ENCODE data around the gene MMP11.

MMP11 gene

GRCh38 chr22:23781511-23782183 lies 9.0 kb downstream of the MMP11 start:
- Histone ChIP-seq H3K27ac (ENCODE audit: low read length) (no peak overlapping the region), H3K4me3 (ENCODE audit: low read length in 2 of 2) (no peak overlapping the region), H3K36me3 (ENCODE audit: control insufficient read depth in 2 of 2, insufficient read depth in 2 of 2, low read length in 2 of 2) (peaks cover 0 to 3% of the 10 kb centered on the region in 2 donors), H3K9me3 (ENCODE audit: control insufficient read depth in 2 of 2, low read length in 2 of 2) (no peaks in the 10 kb centered on the region), H3K9ac (ENCODE audit: low read length in 2 of 2) (no peak overlapping the region), H3K27me3 (ENCODE audit: control insufficient read depth in 1 of 2, insufficient read depth in 2 of 2, low read length in 2 of 2) (no peaks in the 10 kb centered on the region), H3K4me1 (ENCODE audit: control insufficient read depth, insufficient read depth, low read length) (peaks cover 21% of the 10 kb centered on the region)

DNA sequence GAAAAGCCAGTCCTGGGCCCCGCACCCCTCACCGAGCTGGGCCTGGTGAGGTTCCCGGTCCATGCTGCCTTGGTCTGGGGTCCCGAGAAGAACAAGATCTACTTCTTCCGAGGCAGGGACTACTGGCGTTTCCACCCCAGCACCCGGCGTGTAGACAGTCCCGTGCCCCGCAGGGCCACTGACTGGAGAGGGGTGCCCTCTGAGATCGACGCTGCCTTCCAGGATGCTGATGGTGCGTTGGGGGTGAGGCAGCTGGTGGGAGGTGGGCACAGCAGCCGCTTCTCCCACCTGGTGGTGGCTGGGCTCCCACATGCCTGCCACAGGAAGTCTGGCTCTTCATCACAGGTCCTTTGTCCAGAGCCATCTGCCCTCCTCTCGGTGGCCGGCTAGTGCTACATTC lies 9.6 kb downstream of the MMP11 start:
- no peak overlapping the region for H3K4me3 ChIP-seq (ENCODE audit: low read length in 2 of 2)
- peaks cover 0 to 3% of the 10 kb centered on the region in 2 donors for H3K36me3 ChIP-seq (ENCODE audit: control insufficient read depth in 2 of 2, insufficient read depth in 2 of 2, low read length in 2 of 2)
- peaks cover 22% of the 10 kb centered on the region for H3K4me1 ChIP-seq (ENCODE audit: control insufficient read depth, insufficient read depth, low read length)
- no peak overlapping the region for H3K9ac ChIP-seq (ENCODE audit: low read length in 2 of 2)
- H3K27ac ChIP-seq (ENCODE audit: low read length): no peak overlapping the region
- H3K27me3 ChIP-seq (ENCODE audit: control insufficient read depth in 1 of 2, insufficient read depth in 2 of 2, low read length in 2 of 2): no peaks in the 10 kb centered on the region
- H3K9me3 ChIP-seq (ENCODE audit: control insufficient read depth in 2 of 2, low read length in 2 of 2): no peaks in the 10 kb centered on the region

GRCh38 chr22:23782703-23783102 lies 10.1 kb downstream of the MMP11 start:
- Histone ChIP-seq H3K9me3 (ENCODE audit: control insufficient read depth in 2 of 2, low read length in 2 of 2) (no peaks in the 10 kb centered on the region), H3K36me3 (ENCODE audit: control insufficient read depth in 2 of 2, insufficient read depth in 2 of 2, low read length in 2 of 2) (peaks cover 0 to 3% of the 10 kb centered on the region in 2 donors), H3K4me1 (ENCODE audit: control insufficient read depth, insufficient read depth, low read length) (peaks cover 24% of the 10 kb centered on the region), H3K27me3 (ENCODE audit: control insufficient read depth in 1 of 2, insufficient read depth in 2 of 2, low read length in 2 of 2) (no peaks in the 10 kb centered on the region), H3K4me3 (ENCODE audit: low read length in 2 of 2) (no peak overlapping the region), H3K27ac (ENCODE audit: low read length) (no peak overlapping the region), H3K9ac (ENCODE audit: low read length in 2 of 2) (no peak overlapping the region)

- H3K4me3 ChIP-seq (ENCODE audit: low read length in 2 of 2): no peak overlapping the region
- H3K27me3 ChIP-seq (ENCODE audit: control insufficient read depth in 1 of 2, insufficient read depth in 2 of 2, low read length in 2 of 2): no peaks in the 10 kb centered on the region
- no peak overlapping the region for H3K27ac ChIP-seq (ENCODE audit: low read length)
- peaks cover 22% of the 10 kb centered on the region for H3K4me1 ChIP-seq (ENCODE audit: control insufficient read depth, insufficient read depth, low read length)
- H3K36me3 ChIP-seq (ENCODE audit: control insufficient read depth in 2 of 2, insufficient read depth in 2 of 2, low read length in 2 of 2): peaks cover 0 to 3% of the 10 kb centered on the region in 2 donors
- no peak overlapping the region for H3K9ac ChIP-seq (ENCODE audit: low read length in 2 of 2)
- H3K9me3 ChIP-seq (ENCODE audit: control insufficient read depth in 2 of 2, low read length in 2 of 2): no peaks in the 10 kb centered on the region
These were observed 10.9 kb downstream of the MMP11 start for GRCh38 chr22:23783265-23784150.

GRCh38 chr22:23784215-23784732 lies 11.6 kb downstream of the MMP11 start:
- Histone ChIP-seq H3K36me3 (ENCODE audit: control insufficient read depth in 2 of 2, insufficient read depth in 2 of 2, low read length in 2 of 2) (peaks cover 0 to 3% of the 10 kb centered on the region in 2 donors), H3K9ac (ENCODE audit: low read length in 2 of 2) (no peak overlapping the region), H3K4me3 (ENCODE audit: low read length in 2 of 2) (no peak overlapping the region), H3K9me3 (ENCODE audit: control insufficient read depth in 2 of 2, low read length in 2 of 2) (no peaks in the 10 kb centered on the region), H3K4me1 (ENCODE audit: control insufficient read depth, insufficient read depth, low read length) (peaks cover 23% of the 10 kb centered on the region), H3K27ac (ENCODE audit: low read length) (no peak overlapping the region), H3K27me3 (ENCODE audit: control insufficient read depth in 1 of 2, insufficient read depth in 2 of 2, low read length in 2 of 2) (no peaks in the 10 kb centered on the region)

DNA sequence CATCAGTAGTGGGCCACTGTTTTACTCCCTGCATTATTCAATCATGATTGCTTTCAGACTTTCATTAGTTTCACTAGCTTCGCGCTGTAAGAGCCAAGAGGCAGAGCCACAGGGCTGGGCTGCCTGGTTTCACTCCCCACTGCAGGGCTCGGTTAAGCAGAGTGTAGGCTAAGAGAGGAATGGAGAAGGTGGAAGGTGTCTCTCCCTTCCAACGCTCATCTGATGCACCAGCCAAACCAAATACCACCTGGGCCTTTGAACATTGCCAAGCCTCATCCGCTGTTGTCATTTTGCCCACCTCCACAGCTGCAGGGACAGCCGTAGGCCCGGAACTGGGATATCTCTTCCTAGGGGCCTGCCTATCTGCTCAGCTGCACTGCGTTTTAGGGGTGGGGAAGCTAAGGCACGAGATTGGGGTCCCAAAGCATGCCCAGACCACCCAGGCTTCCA lies 13.6 kb downstream of the MMP11 start:
- Histone ChIP-seq H3K4me3 (ENCODE audit: low read length in 2 of 2) (peak overlapping the region; percentile 87 to 93), H3K36me3 (ENCODE audit: control insufficient read depth in 2 of 2, insufficient read depth in 2 of 2, low read length in 2 of 2) (peaks cover 0 to 5% of the 10 kb centered on the region in 2 donors), H3K9me3 (ENCODE audit: control insufficient read depth in 2 of 2, low read length in 2 of 2) (no peaks in the 10 kb centered on the region), H3K27ac (ENCODE audit: low read length) (peak overlapping the region; percentile 94), H3K4me1 (ENCODE audit: control insufficient read depth, insufficient read depth, low read length) (peaks cover 32% of the 10 kb centered on the region), H3K27me3 (ENCODE audit: control insufficient read depth in 1 of 2, insufficient read depth in 2 of 2, low read length in 2 of 2) (no peaks in the 10 kb centered on the region), H3K9ac (ENCODE audit: low read length in 2 of 2) (peak overlapping the region; percentile 71 to 92)

- H3K9ac ChIP-seq (ENCODE audit: low read length in 2 of 2): peak within 1 kb of the TSS; percentile 82 to 92
- H3K4me1 ChIP-seq (ENCODE audit: control insufficient read depth, insufficient read depth, low read length): peaks cover 34% of the 10 kb centered on the region
- peak within 1 kb of the TSS; percentile 94 for H3K27ac ChIP-seq (ENCODE audit: low read length)
- H3K9me3 ChIP-seq (ENCODE audit: control insufficient read depth in 2 of 2, low read length in 2 of 2): no peaks in the 10 kb centered on the region
- H3K27me3 ChIP-seq (ENCODE audit: control insufficient read depth in 1 of 2, insufficient read depth in 2 of 2, low read length in 2 of 2): no peaks in the 10 kb centered on the region
- H3K4me3 ChIP-seq (ENCODE audit: low read length in 2 of 2): peak within 1 kb of the TSS; percentile 87 to 93
- H3K36me3 ChIP-seq (ENCODE audit: control insufficient read depth in 2 of 2, insufficient read depth in 2 of 2, low read length in 2 of 2): peaks cover 4 to 5% of the 10 kb centered on the region in 2 donors
These were observed 14.3 kb downstream of the MMP11 start, which contains the start of gene SMARCB1 for GRCh38 chr22:23786752-23787599. Gene SMARCB1 (plus strand): TSS chr22:23786966. CDS start chr22:23787170, 204 bp downstream.

GRCh38 chr22:23787600-23787896 lies 14.9 kb downstream of the MMP11 start:
- H3K36me3 ChIP-seq (ENCODE audit: control insufficient read depth in 2 of 2, insufficient read depth in 2 of 2, low read length in 2 of 2): peaks cover 9% of the 10 kb centered on the region in 2 donors
- no peaks in the 10 kb centered on the region for H3K27me3 ChIP-seq (ENCODE audit: control insufficient read depth in 1 of 2, insufficient read depth in 2 of 2, low read length in 2 of 2)
- no peak overlapping the region for H3K27ac ChIP-seq (ENCODE audit: low read length)
- H3K9ac ChIP-seq (ENCODE audit: low read length in 2 of 2): peak overlapping the region; percentile 75 to 92
- H3K9me3 ChIP-seq (ENCODE audit: control insufficient read depth in 2 of 2, low read length in 2 of 2): no peaks in the 10 kb centered on the region
- peak overlapping the region; percentile 87 to 93 for H3K4me3 ChIP-seq (ENCODE audit: low read length in 2 of 2)
- H3K4me1 ChIP-seq (ENCODE audit: control insufficient read depth, insufficient read depth, low read length): peaks cover 34% of the 10 kb centered on the region

DNA sequence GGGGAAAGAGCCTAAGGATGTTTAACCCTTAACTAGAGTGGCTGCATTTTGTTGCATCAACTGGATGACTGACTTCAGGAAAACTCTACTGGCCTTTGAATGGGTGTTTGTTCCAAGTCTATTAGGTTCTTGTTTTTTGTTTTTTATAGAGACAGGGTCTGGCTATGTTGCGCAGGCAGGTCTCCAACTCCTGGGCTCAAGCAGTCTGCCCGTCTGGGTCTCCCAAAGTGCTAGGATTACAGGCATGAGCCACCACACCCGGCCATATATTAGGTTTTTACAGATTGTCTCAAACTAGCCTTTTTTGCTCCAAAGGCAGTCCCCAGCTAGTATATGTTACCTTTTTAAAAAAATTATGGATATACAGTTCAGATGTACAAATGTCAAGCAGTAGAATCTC lies 15.3 kb downstream of the MMP11 start:
- H3K9me3 ChIP-seq (ENCODE audit: control insufficient read depth in 2 of 2, low read length in 2 of 2): no peaks in the 10 kb centered on the region
- no peaks in the 10 kb centered on the region for H3K27me3 ChIP-seq (ENCODE audit: control insufficient read depth in 1 of 2, insufficient read depth in 2 of 2, low read length in 2 of 2)
- peaks cover 11% of the 10 kb centered on the region in 2 donors for H3K36me3 ChIP-seq (ENCODE audit: control insufficient read depth in 2 of 2, insufficient read depth in 2 of 2, low read length in 2 of 2)
- H3K4me3 ChIP-seq (ENCODE audit: low read length in 2 of 2): peak overlapping the region; percentile 87 to 93
- H3K4me1 ChIP-seq (ENCODE audit: control insufficient read depth, insufficient read depth, low read length): peaks cover 34% of the 10 kb centered on the region
- peak overlapping the region; percentile 75 to 92 for H3K9ac ChIP-seq (ENCODE audit: low read length in 2 of 2)
- H3K27ac ChIP-seq (ENCODE audit: low read length): no peak overlapping the region

DNA sequence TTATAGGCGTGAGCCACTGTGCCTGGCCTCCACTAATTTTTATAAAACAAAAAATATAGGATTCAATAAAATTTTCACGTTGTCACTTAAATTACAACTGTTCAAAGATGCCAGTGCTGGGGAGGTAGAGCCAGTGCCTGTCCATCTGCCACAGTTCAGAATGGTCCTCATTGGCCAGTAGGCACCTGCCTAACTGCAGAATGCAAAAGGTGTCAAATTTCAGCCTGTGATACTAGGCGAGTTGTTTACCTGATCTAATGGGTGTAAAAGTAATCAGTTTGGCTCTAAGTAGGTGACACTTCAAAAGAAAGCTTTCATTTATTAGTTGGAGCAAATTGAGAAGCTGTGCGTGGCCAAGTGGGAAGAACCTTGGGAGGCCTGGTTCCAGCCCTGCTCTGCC lies 16.5 kb downstream of the MMP11 start:
- no peaks in the 10 kb centered on the region for H3K9me3 ChIP-seq (ENCODE audit: control insufficient read depth in 2 of 2, low read length in 2 of 2)
- H3K27ac ChIP-seq (ENCODE audit: low read length): no peak overlapping the region
- H3K9ac ChIP-seq (ENCODE audit: low read length in 2 of 2): no peak overlapping the region
- peaks cover 17 to 19% of the 10 kb centered on the region in 2 donors for H3K36me3 ChIP-seq (ENCODE audit: control insufficient read depth in 2 of 2, insufficient read depth in 2 of 2, low read length in 2 of 2)
- no peak overlapping the region for H3K4me3 ChIP-seq (ENCODE audit: low read length in 2 of 2)
- no peaks in the 10 kb centered on the region for H3K27me3 ChIP-seq (ENCODE audit: control insufficient read depth in 1 of 2, insufficient read depth in 2 of 2, low read length in 2 of 2)
- H3K4me1 ChIP-seq (ENCODE audit: control insufficient read depth, insufficient read depth, low read length): peaks cover 34% of the 10 kb centered on the region

All from stomach smooth muscle (tissue), 2 donors.